HG02884 (cell line): Measurements from ENCODE around the gene GALNT7.

Experiments used
- ATAC-seq: cut with Tn5 transposase; IDR thresholded peaks from one replicate; pipeline ENCODE4 v1.9.1; 2021; ENCODE audit warnings: mild to moderate bottlenecking, moderate library complexity; ENCODE audit not compliant: unreplicated experiment

The GALNT7 gene

GRCh38 chr4:173289353-173289727 lies 120.7 kb downstream of the GALNT7 start:
- no peak for ATAC-seq

DNA sequence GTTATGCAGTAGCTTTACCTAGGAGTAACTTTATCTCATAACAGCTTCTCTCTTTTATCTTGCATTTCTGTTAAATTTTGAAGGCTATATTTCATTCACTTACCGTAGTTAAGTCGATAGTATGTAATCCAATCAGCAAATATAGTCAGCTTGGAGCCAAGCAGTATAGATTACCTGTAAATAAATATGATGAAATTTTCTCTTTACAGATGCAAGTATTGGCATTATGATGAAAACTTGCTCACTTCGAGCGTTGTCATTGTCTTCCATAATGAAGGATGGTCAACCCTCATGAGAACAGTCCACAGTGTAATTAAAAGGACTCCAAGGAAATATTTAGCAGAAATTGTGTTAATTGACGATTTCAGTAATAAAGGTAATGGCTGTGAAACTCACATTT lies 123.3 kb downstream of the GALNT7 start:
- no peak for ATAC-seq

DNA sequence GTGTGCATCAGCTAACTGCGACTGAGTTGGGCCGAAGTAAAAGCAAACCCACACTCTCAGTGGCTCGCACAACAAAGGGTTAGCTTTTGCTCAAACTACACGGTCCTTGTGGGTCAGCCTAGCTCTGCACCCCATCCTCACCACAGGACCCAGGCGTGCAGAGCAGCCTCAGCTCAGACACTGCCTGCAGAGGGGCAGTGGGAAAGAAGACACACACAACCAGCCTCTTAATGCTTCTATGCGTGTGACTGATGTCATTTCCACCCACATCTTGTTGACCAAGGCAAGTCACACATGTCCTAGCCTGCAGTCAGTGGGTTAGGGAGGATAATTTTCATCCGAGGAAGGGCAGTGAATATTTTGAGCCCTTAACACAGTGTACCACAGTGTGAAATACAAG lies 125.1 kb downstream of the GALNT7 start:
- no peak for ATAC-seq

GRCh38 chr4:173294444-173294843 lies 125.8 kb downstream of the GALNT7 start:
- no peak for ATAC-seq

DNA sequence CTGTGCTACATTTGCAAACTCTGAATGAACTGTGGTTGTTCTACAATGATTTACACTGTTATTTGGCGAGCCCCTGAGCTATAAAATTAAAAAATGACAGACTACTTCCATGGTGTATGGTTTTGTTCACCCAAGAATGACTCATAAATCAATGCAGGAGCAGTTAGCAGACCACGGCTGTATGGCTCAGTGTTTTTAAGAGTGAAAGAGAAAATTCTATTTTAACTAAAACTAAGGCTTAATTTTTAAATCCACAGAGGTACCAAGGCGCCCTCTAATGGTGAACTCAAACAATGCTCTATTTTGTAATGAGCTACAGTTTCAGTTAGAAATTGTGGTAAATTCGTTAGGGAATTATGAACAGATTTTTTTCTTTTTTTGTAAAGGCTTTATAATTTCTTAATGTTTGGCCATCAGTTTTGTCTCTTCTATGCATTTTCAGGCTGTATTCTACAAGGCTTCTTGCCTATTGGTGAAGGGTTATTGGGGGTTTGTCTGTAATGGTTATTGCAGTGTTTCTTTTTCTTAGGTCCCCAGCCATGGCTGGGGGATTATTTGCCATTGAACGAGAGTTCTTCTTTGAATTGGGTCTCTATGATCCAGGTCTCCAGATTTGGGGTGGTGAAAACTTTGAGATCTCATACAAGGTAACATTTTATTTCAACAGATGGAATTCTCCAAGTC lies 133.0 kb downstream of the GALNT7 start:
- no peak for ATAC-seq

DNA sequence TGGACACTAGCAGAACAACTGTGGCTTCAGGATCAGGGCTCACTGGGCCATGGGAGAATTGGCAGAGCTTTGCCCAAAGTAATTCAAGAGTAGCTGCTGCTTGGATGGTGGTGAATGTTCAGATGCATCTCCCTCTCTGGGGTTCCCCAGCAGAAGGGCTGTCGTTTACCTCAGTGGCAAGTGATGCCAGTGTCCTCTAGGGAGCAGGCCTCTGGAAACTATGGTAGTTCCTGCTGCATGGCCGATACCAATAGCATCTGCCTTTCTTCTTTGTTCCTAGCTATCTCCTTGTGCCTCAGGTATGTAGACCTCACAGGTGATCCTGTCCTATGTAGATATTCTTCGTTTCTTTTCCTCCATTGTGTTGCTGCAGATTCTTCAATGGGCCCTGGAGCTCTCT lies 139.2 kb downstream of the GALNT7 start:
- no peak for ATAC-seq

- ATAC-seq = no peak
These were observed 142.8 kb downstream of the GALNT7 start for GRCh38 chr4:173311368-173311767.

DNA sequence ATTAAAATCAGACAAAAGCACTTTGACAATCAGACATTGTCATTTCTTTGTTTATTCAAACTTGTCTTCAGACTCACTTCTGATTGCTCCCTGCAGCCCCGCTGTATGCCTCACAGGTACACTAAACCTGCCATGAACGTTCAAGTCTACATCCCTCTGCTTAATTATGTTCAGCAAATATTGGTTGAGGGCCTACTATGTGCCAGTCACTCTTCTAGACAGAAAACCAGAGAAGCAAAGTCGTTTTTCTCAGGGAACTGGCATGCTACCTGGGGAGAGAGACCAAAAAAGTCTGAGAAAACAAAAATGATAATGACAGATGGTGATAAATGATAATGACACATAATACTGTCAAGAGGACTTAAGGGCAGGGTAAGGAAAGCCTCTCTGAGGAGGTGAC lies 146.1 kb downstream of the GALNT7 start:
- no peak for ATAC-seq

GRCh38 chr4:173316060-173316459 lies 147.4 kb downstream of the GALNT7 start:
- no peak for ATAC-seq

- ATAC-seq = peak; percentile 41
These were observed 148.4 kb downstream of the GALNT7 start for GRCh38 chr4:173317004-173317403.

DNA sequence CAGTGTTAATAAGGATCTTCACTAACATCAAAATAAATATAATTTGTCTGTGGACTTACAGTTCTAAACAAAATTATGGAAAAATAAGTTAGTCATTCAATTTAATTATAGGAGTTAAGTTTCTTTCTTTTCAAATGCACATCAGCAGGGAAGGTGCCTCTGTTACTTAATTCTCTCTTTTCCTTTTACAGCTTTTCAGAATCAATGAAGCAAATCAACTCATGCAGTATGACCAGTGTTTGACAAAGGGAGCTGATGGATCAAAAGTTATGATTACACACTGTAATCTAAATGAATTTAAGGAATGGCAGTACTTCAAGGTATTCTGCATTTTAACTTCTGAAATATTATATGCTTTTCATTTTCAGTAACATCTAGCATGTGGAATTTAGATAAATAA lies 149.6 kb downstream of the GALNT7 start:
- ATAC-seq = peak; percentile 20

DNA sequence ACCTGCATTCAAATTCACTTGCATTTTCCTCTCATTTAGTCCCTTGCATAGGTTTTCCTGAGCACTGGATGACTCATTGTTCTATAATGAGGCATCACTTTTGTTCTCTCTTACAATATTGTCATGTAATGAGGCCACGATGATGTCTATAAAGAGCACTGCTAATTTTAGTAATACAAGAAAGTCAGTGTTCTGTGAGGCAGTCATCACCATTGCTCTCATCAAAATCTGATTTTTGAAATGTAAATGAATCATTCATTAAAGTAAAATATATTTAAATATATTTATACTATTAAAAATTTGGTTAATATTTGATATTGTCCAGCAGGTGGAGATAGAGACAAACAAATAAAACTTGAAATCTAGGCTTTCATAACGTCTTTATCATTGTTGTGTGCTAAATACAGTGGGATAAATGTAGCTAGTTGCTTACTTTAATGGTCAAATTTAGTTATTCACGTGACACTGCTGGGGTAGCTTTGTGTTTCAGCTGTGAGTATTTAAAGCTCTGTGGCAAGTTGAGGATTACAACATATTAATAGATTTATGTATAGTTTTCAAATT lies 150.1 kb downstream of the GALNT7 start:
- peak; percentile 64 for ATAC-seq

GRCh38 chr4:173319696-173320095 lies 151.1 kb downstream of the GALNT7 start:
- no peak for ATAC-seq

DNA sequence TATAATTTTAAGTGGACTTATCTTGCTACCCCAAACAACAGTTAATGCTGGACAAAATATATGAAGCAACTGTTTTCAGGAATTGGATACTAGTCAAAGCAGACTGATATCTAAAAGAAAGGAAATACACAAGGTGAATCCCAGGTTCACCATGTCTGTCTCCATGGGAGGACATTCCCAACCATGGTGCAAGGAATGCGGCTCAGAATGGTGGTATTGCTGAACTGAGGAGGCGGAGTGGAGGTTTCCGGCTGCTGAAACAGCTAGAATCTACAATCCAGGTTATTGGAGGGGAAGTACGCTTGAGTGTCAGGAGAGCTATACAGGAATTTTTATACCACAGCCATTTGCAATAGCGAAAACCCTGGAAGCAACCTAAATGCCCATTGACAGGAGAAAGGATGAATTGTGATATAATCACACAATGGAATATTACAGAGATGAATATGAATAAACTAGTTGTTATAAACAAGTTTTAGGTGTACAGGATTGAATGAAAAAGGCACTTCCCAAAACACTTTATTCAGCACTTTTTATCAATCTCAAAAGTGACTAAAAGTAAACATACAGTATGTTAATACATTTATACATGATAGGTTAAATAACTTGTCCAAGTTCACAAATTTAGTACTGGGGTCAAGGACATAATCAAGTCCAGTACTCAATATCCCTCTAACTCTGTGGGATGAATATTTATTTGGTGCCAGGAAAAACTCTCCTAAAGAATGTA lies 156.6 kb downstream of the GALNT7 start:
- ATAC-seq = no peak

DNA sequence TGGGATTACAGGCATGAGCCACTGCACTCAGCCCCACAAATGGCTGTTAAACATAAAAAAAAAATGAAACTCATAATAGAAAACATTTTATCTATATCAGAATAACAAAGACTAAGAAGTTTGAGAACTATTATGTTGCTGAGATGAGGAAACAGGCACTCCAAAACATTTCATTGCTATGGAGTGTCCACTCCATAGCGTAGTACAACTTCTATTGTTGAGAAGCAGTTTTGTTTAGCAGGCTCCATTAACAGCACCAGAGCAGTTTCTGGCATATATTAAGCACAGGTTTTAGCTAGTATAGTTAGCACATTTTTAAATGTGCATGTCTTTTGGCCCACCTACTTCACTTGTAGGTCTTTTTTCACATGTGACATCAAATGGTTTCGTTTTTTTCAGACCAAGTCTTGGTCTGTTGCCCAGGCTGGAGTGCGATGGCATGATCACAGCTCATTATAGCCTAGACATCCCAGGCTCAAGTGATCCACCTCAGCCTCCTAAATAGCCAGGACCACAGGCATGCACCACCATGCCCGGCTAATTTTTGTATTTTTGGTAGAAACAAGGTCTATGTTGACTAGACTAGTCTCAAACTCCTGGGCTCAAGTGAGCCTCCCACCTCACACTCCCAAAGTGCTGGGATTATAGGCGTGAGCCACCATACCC lies 159.8 kb downstream of the GALNT7 start:
- no peak for ATAC-seq

- ATAC-seq = no peak
These were observed 162.0 kb downstream of the GALNT7 start for GRCh38 chr4:173330590-173330989.

- no peak for ATAC-seq
These were observed 163.4 kb downstream of the GALNT7 start for GRCh38 chr4:173332021-173332487.

DNA sequence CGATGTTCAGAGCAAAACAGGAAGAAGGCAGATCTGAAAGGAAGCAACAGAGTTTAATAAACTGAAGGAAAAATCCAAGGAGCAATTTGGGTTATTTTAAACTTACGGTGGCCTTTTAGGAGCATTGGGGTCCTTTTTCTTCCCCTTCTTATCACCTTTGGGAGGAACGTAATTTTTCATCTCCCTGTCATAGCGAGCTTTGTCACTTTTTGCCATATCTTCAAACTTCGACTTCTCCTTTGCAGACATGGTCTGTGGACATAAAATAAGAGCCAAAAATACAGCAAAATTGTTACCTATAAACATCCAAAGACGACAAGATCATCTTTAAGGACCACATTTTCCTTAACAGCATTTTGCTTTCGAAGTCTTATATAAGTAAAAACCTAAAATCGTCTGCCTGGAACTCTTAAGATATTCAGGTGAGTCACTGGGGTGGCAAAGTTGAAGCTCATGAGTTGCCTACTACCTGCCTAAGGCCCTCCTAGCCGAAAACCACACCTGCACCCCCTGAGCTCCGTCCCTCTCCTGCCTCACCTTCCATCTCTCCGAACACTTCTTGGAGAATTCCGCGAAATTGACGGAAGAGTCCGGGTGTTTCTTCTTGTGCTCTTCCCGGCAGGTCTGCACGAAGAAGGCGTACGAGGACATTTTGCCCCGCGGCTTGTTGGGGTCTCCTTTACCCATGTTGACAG lies 164.5 kb downstream of the GALNT7 start:
- no peak for ATAC-seq

DNA sequence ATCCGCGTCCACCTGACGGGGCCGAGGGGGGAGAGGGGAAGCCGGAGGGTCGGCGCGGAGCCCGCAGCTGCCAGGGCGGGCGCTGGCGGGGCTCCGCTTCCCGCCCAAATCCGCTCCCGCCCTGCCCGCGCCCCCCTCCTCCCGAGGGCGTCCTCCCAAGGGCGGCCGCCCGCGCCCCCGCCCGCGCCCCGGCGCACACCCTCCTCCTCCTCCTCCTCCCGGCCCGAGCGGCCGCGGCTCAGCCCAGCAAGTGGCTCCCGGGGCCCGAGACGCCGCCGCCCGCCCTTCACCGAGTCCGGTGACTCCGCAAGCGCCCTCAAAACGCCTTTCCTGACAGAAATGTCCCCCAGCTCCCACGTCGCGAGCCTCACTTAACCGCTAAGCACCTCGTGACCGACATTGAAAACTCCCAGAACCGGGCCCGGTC lies 165.1 kb downstream of the GALNT7 start:
- peak; percentile 0 for ATAC-seq

GRCh38 chr4:173334085-173334890 lies 165.7 kb downstream of the GALNT7 start, which contains the start of gene HMGB2:
HMGB2 (minus strand) TSS chr4:173334358; CDS start chr4:173333649, 709 bp downstream.
- ATAC-seq = peak; percentile 89
